ENCODE measurements around the gene SRSF3.
A peak's percentile ranks its signal among the peaks of the same experiment; 100 is the strongest.

Gene SRSF3

GRCh38 chr6:36594816-36595643 is 868 bp downstream of the SRSF3 start:
- H3K27me3 ChIP-seq (ENCODE audit: low read length), result no peaks in the 10 kb centered on the region
- H3F3A ChIP-seq (ENCODE audit: insufficient read depth), result peaks cover 88% of the 10 kb centered on the region
- no peaks in the 10 kb centered on the region for H3K9me2 ChIP-seq (replicated peaks; ENCODE audit: insufficient read depth, low read length)
- H3K36me3 ChIP-seq (ENCODE audit: low read length), result peaks cover 53% of the 10 kb centered on the region
- no peak overlapping the region for H2AFZ ChIP-seq (ENCODE audit: low read depth, low read length, severe bottlenecking)
- peak overlapping the region; percentile 100 for H3K4me3 ChIP-seq (ENCODE audit: insufficient read depth, low read length, poor library complexity, severe bottlenecking)
- H3K79me2 ChIP-seq (ENCODE audit: insufficient read depth, low read length), result peaks cover 58% of the 10 kb centered on the region
- H3K9ac ChIP-seq (ENCODE audit: low read length), result peak overlapping the region; percentile 87
- TF ChIP-seq EZH2phosphoT487 (conservative IDR thresholded peaks at IDR 0.05; ENCODE audit: low read length), result no peak
- H3K27ac ChIP-seq (ENCODE audit: low read depth, low read length), result peak overlapping the region; percentile 93
- no peaks in the 10 kb centered on the region for H3K9me3 ChIP-seq (ENCODE audit: insufficient read depth, low read length)
- H4K20me1 ChIP-seq (ENCODE audit: low read depth, low read length), result peaks cover 53% of the 10 kb centered on the region
- H3K4me2 ChIP-seq (ENCODE audit: low read depth, low read length, poor library complexity, severe bottlenecking), result peak overlapping the region; percentile 76

- peak overlapping the region; percentile 27; the same call in 1 of the 2 replicates for H3K27ac ChIP-seq (ENCODE audit: low read depth, low read length)
- no peak for TF ChIP-seq EZH2phosphoT487 (conservative IDR thresholded peaks at IDR 0.05; ENCODE audit: low read length)
- no peaks in the 10 kb centered on the region for H3K9me2 ChIP-seq (replicated peaks; ENCODE audit: insufficient read depth, low read length)
- H3K79me2 ChIP-seq (ENCODE audit: insufficient read depth, low read length), result peaks cover 71% of the 10 kb centered on the region
- peaks cover 66% of the 10 kb centered on the region for H3K36me3 ChIP-seq (ENCODE audit: low read length)
- no peak overlapping the region for H2AFZ ChIP-seq (ENCODE audit: low read depth, low read length, severe bottlenecking)
- peak overlapping the region; percentile 87 for H3K9ac ChIP-seq (ENCODE audit: low read length)
- H3K27me3 ChIP-seq (ENCODE audit: low read length), result no peaks in the 10 kb centered on the region
- peaks cover 96% of the 10 kb centered on the region for H3F3A ChIP-seq (ENCODE audit: insufficient read depth)
- peak overlapping the region; percentile 76 for H3K4me2 ChIP-seq (ENCODE audit: low read depth, low read length, poor library complexity, severe bottlenecking)
- peaks cover 66% of the 10 kb centered on the region for H4K20me1 ChIP-seq (ENCODE audit: low read depth, low read length)
- H3K9me3 ChIP-seq (ENCODE audit: insufficient read depth, low read length), result no peaks in the 10 kb centered on the region
- H3K4me3 ChIP-seq (ENCODE audit: insufficient read depth, low read length, poor library complexity, severe bottlenecking), result peak overlapping the region; percentile 100
These were observed 2.2 kb downstream of the SRSF3 start for GRCh38 chr6:36596356-36596755.

GRCh38 chr6:36597775-36598174 is 3.6 kb downstream of the SRSF3 start:
- TF ChIP-seq CTCF (IDR thresholded peaks at IDR 0.05; ENCODE audit: insufficient read depth, low read length, poor library complexity, severe bottlenecking) (no peak), EZH2phosphoT487 (conservative IDR thresholded peaks at IDR 0.05; ENCODE audit: low read length) (no peak)
- peaks cover 96% of the 10 kb centered on the region for H3F3A ChIP-seq (ENCODE audit: insufficient read depth)
- no peaks in the 10 kb centered on the region for H3K9me2 ChIP-seq (replicated peaks; ENCODE audit: insufficient read depth, low read length)
- H3K27ac ChIP-seq (ENCODE audit: low read depth, low read length), result no peak overlapping the region
- H3K36me3 ChIP-seq (ENCODE audit: low read length), result peaks cover 80% of the 10 kb centered on the region
- H4K20me1 ChIP-seq (ENCODE audit: low read depth, low read length), result peaks cover 80% of the 10 kb centered on the region
- H3K27me3 ChIP-seq (ENCODE audit: low read length), result no peaks in the 10 kb centered on the region
- H3K4me2 ChIP-seq (ENCODE audit: low read depth, low read length, poor library complexity, severe bottlenecking), result peak overlapping the region; percentile 76
- no peak overlapping the region for H3K9ac ChIP-seq (ENCODE audit: low read length)
- no peak overlapping the region for H2AFZ ChIP-seq (ENCODE audit: low read depth, low read length, severe bottlenecking)
- H3K4me3 ChIP-seq (ENCODE audit: insufficient read depth, low read length, poor library complexity, severe bottlenecking), result peak overlapping the region; percentile 100
- H3K79me2 ChIP-seq (ENCODE audit: insufficient read depth, low read length), result peaks cover 86% of the 10 kb centered on the region
- no peaks in the 10 kb centered on the region for H3K9me3 ChIP-seq (ENCODE audit: insufficient read depth, low read length)

GRCh38 chr6:36598326-36598725 is 4.2 kb downstream of the SRSF3 start:
- TF ChIP-seq CTCF (IDR thresholded peaks at IDR 0.05; ENCODE audit: insufficient read depth, low read length, poor library complexity, severe bottlenecking) (no peak), EZH2phosphoT487 (conservative IDR thresholded peaks at IDR 0.05; ENCODE audit: low read length) (no peak)
- H3K27me3 ChIP-seq (ENCODE audit: low read length), result no peaks in the 10 kb centered on the region
- H3K79me2 ChIP-seq (ENCODE audit: insufficient read depth, low read length), result peaks cover 91% of the 10 kb centered on the region
- peak overlapping the region; percentile 26 for H3K4me3 ChIP-seq (ENCODE audit: insufficient read depth, low read length, poor library complexity, severe bottlenecking)
- H2AFZ ChIP-seq (ENCODE audit: low read depth, low read length, severe bottlenecking), result no peak overlapping the region
- H3K9ac ChIP-seq (ENCODE audit: low read length), result no peak overlapping the region
- H4K20me1 ChIP-seq (ENCODE audit: low read depth, low read length), result peaks cover 86% of the 10 kb centered on the region
- no peaks in the 10 kb centered on the region for H3K9me3 ChIP-seq (ENCODE audit: insufficient read depth, low read length)
- no peak overlapping the region for H3K27ac ChIP-seq (ENCODE audit: low read depth, low read length)
- H3K36me3 ChIP-seq (ENCODE audit: low read length), result peaks cover 85% of the 10 kb centered on the region
- H3K9me2 ChIP-seq (replicated peaks; ENCODE audit: insufficient read depth, low read length), result no peaks in the 10 kb centered on the region
- peaks cover 96% of the 10 kb centered on the region for H3F3A ChIP-seq (ENCODE audit: insufficient read depth)
- peak overlapping the region; percentile 76 for H3K4me2 ChIP-seq (ENCODE audit: low read depth, low read length, poor library complexity, severe bottlenecking)

Data from SU-DHL-6 (cell line).